ENCODE data around the gene ZBTB22.

The ZBTB22 gene

DNA sequence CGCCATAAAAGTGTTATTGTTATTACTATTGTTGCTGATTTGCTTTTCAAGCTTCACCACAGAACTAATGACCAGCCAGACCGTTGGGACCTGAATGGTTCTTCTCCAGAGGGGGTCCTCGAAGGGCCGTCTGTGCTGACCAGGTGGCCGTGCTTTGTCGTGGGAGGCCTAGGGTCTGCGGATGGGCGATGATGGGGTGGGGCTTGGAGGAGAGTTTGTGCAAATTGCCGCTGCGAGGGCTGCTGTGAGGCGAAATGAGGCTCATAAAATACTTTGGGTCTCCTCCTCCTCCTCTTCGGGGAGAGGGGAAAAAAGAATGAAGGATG lies 6.0 kb upstream of the ZBTB22 start:
- no peak for DNase-seq

DNA sequence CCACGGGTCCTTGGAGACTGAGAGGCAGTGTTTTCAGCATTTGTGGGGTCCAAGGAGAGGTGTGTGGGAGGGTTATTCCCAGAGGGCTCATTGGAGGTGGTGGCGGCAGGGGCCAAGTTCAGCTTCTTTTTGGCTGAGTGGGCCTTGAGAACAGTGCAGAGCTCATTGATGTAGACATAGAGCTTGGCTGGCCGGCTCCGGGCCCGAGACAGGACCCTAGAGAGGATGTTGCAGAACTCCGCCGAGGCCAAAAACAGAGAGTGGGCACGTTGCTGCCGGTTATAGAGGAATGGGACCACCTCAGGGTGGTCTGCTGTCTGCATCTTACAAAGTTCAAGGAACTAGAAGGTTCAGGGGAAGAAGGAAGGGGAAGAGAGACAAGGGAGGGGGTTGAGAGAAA lies 3.7 kb upstream of the ZBTB22 start:
- no peak for DNase-seq

DNA sequence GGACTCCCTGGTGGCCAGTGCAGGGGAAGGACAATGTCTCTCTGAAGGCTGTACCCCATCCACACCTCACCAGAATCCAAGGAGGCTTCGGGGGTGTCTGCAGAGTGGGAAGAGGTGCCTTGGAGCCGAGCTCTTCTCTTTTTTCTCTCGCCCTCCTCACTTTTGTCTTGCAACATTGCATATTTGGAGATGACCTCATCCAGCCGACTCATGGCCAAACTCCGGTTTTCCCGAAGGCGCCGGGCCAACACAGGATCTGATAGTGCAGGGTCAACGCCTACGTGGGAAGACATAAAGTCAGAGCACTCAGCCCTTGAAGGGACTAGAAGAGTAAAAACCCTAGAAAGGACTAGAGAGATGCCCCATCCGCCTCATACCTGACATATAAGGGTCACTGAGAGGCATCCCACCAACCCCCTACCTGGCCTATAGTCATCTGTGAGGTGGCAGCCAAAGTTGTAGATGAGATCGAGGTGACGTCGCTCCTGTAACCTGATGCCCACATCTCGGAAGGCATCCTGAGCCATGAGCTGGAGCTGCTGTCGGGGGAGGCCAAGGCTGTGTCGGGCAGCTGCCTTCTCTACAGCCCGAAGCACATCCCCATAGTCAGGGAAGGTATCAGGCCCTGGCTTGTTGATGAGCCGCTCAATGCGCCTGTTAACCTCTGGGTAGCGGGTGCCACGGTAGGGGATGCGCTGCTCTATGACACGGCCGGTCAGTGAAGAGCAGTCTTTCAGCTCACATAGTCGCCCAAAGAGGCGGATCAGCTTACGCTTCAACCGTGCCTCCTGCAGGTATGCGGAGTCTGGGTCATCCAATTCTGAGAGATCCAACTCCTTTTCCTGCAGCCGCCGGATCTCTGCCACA lies 3.0 kb upstream of the ZBTB22 start:
- peak; percentile 83 for DNase-seq

DNA sequence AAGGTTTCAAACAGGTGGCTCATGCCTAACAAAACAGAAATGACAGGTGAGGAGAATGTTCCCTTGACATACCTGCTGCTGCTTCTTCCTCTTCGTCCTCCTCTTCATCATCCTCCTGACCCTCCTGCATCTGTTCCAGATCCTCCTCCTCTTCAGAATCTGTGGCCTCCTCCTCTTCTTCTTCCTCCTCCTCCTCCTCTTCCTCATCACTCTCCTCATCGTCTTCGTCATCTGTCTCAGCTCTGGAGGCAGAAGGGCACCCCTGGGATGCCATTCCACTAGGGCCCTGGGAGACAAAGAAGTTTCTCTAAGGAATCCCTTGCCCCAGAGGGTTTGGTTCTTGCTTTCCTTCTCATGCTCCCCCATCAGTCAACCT lies 2.4 kb upstream of the ZBTB22 start:
- DNase-seq, result no peak

DNA sequence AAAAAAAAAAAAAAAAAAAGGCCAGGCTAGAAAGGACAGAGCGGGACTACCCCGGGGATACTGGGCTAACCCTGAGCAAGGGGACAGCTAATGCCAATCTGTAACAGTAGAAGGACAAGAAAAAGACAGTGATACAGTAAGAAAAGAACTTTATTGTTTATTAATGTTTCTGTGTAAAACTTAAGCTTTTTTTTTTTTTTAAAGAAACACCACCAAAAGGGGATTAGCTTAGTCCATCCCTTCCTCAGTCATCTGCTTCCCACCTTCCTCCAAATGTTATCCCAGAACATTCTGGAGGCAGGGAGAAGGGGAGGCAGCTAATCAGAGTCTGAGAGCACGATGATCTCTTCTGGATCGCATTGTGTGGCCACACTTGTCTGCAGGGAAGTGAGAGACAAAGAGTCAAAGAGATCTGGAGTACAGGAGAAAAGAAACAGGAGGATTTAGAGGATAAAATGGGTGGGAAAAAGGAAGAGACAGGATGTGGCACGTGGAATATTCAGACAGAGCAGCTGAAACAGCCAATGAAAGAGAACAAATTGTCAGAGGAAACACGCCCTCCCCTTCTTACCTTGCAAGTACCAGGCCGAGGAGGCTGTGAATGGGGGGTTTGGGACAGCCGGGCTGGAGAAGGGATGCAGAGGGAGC lies 1.0 kb upstream of the ZBTB22 start:
- no peak for DNase-seq

DNA sequence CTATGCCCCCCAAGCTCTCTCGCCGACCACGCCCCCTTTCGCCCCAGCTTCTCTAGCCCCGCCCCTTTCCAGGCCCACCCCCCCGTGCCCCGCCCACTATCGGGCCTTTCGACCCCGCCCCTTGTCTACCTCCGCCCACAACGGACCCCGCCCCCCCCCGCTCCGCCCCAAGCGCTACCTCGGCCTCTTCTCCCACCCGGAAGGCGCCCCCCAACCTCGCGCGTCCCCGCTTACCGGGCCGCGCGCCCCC lies 200 bp downstream of the ZBTB22 start:
- DNase-seq, result no peak

DNA sequence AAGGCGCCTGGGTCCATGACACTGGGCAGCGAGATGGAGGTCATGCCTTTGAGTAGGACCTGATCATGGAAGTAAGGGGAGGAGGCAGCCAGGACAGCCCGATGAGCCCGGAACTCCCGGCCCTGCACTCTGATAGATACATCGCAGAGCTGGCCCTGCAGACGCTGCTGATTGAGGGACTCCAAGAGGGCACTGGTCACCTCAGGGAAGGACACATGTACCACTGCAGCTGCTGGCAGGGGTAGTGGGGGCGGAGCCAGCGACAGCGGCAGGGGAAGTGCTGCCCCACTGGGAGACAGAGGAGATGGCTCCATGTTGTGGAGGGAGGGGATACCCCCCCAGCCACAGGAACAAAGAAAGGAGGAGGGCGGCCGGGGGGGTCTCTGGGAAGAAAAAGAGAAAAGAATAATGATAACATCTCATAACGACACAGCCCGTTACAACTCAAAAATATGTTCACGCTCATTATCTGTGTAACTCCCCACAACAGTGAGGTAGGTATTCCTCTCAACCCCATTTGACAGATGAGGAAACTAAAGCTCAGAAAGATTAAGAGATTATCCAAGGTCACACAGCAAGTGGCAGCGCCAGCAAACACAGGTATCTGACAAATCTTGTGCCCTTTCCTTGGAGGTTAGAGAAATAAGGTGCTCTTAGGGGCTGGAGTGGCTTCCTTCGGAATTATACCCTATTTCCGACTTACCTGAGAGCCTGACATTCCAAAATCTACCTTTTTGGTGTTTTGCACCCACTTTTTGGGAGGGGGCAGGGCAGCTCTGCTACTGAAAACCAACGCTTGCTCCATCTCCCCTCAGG lies 733 bp downstream of the ZBTB22 start:
- DNase-seq, result no peak

DNA sequence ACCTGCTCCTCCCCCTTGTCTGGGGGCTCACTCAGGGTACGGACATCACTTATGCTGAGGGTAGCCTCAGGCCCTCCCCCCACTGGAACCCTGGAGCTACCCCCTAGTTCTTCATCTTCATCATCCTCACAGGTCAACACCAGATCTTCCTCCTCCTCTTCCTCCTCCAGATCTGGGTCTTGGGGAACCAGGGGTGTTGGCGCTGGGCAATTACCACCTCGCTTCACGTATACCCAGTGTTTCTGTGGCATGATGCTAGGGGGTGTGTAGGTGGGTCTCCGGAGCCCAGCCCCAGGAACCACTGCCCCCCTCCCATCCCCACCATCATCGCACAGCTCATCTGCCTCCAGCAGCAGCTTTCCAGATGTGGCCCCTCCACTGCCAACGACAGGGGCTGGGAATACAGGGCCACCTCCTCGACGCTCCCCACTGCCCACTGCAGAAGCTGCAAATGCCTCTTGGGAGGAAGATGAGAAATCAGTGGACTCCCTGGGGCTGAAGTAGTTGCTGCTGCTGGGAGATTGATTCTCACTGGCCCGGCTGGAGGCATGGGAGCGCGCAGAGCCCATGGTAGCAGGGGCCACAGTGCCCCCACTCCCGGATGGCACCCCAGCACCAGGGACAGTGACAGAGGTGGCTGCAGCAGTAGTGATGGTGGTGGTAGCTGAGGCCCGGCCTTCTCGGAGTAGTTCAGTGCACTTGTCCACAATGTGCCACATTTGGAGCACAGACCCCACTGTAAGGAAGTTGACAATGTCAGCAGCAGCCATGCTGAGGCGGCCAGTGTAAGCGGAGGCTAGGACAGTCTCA lies 1.5 kb downstream of the ZBTB22 start:
- DNase-seq, result no peak

DNA sequence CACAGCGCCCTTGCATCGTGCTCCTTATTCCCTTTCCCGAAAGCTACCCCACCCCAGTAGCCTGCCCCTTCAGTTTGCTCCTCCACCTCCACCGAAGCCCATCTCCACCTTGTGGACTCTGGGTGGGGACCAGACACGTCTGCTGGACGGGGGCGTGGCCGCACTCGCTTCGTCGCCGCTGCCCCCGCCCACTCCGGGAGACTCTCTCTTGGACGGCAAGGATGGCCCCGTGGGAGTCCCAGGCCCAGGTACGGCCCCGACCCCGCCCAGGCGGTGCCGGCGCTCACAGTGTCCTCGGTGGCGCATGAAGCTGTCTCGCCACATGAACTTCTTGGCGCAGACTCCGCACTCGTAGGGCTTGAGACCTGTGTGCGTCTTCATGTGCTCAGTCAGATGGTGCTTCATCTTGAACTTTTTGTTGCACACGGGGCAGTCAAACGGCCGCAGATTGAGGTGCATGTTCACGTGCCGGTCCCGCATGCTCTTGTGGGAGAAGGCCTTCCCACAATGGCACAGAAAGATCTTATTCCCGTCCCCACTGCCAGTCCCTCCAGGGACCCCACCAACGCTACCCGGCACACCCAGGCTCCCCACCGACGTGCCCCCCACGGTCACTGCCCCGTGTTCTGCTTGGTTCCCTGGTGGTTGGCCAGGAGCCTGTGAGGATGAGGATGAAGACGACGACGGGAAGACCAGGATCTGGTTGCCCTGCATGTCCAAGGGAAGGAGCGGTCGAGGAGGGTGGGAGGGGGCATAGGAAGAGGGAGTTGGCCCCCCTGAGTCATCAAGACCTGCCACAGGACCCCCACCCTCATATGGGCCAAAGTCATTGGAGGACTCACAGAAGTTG lies 2.4 kb downstream of the ZBTB22 start:
- peak; percentile 13 for DNase-seq

DNA sequence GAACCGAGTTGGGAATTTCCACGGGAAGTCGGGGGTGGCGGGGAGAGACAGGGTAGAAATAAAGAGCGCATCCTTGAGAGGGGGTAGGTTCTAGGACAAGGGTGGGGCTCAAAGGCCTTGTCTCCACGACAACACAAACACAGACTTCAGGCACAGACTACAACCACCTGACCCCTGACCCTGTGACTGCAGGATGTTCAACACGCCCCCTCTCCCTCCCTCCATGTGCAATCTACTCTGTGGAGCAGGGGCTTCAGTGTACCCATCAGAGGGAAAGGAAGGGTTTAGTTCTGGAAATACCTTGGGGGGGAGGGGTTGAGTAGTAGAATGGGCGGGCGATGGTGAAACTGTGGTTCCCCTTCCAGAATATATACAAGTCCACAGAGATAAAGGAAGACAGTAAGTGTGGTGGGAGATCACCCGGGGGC lies 3.0 kb downstream of the ZBTB22 start:
- DNase-seq, result peak; percentile 95

DNA sequence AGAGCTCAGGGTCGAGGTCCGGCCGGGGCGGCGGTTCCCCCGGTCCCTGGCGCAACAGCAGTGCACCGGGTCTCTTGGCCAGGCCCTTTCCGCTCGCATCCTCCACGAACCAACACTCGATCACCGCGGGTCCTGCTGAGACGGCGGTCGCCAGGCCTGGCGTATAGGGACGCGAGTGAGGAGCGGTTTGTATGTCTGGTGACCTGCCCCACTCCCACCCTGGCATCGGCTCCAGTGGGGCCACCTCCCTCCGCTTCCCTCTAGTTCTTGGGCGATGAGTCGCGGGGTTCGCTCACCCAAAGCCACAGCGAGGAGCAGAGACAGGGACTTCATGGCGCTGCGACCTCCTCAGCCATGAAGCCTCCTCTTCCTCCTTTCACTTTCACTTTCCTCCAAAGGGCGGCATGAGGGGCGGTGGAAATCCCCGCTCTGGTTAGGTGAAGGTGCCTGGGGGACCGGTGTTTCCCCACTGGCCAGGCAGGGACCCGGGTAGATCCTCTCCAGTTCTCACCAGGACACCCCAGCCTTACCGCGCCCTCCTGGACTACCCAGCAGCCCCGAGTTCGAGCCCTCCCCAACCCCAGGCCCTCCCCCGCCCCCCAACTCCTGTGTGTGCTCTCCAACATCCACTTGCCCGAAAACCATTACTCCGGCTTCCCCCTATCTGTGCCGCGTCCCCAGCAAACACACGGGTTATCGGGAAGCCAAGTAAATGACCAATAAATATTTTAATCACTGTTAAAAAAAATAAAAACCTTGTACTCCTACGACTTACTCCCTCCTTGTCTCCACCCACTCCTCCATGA lies 3.6 kb downstream of the ZBTB22 start, which contains the start of gene TAPBP:
TSS of gene TAPBP (minus strand) at position 370 of the 806 bp plus-strand sequence. CDS start at position 333, 37 bp downstream.
- DNase-seq, result peak; percentile 92

DNA sequence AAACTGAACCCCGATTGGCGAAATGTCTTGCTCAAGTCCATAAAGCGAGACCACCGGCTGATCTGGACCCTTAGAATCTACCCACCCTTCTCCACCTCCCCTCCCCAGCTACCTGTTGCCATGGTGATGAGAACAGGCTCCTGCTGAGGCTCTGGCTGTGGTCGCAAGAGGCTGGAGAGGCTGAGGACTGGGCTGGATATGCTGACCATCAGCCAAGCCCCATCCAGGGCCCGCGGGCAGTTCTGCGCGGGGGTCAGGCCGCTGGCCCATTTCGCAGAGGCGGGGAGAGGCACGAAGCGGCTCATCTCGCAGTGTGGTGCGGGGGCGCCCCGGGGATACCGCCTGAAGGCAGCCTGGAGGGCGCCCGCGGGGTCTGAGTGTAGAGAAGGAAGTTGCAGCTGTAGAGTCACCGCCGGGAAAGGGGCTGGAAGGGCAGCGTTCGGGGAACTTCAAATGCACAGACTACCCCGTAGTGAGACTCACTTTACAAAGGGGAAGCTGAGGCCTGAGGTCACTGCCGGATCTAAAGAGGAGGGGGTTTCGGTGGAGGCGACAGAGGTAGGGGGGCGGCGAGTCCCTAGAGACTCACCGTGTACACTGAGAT lies 4.3 kb downstream of the ZBTB22 start:
- DNase-seq, result peak; percentile 87

DNA sequence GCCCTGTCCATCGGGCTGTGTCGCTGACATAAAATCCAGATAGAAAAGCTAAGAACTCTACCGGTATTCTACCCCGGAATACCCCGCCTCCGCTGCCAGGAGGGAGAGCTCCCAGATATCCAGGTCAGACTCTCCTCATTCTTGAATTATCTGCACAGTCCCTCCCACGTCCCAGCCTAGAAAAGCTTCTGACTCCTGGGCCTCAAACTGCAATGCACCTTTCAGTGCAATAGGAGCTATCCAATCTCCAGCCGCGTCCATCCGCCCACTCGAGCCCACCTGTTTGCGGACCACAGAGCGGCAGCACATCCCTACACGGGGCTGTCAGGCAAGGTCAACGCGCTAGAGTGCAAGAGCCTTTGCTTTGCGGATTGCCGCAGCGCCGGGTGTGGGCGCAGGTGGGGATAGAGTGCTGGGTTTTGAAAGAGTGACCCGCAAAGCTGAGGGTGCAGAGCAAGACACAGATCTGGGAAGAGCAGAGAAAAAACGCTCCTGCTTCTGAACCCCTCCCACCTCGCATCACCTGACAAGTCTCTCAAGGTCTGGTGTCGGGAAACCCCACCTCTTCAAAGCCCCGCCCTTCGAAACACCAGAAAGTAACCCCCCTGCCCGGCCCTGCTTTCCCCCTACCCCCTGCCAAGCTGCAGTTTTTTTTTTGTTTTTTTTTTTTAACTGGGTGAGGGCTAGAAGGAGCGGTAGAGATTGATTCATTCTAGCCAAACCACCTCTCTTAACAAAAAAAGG lies 5.0 kb downstream of the ZBTB22 start:
- DNase-seq, result peak; percentile 68

DNA sequence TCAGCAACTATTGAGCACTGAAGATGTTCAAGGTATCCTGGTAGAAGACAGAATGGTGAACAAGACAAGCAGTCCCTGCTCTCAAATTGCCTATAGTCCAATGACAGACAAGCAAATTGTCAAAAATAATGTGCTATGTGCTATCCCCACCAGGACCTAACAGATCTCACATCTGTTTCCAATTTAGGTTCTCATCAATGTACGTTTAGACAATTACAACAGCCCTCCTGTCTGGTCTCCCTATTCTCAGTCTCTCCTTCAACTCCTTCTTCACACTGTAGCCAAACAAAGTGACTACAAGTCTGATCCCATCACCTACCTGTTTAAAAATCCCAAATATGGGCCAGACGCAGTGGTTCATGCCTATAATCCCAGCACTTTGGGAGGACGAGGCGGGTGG lies 11.2 kb downstream of the ZBTB22 start:
- DNase-seq, result no peak

DNA sequence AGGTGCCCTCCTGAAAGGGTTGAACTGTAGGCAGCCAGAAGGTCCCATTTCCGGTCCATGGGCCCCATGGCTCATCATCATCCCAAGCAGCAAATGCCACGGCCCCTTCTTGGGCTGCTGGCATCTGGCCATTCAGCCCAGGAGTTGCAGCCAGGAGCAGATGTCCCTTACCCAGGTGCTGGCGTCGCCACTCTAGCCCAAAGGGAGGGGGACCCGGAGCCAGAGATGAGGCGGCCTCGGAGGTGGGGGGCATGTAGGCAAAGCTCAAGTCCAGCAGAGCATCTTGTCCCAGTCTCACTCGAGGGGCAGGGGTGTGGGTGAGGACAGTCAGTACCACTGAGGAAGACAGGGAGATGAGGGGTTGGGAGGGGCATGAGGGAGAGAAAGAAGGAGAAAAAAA lies 12.5 kb downstream of the ZBTB22 start:
- no peak for DNase-seq

DNA sequence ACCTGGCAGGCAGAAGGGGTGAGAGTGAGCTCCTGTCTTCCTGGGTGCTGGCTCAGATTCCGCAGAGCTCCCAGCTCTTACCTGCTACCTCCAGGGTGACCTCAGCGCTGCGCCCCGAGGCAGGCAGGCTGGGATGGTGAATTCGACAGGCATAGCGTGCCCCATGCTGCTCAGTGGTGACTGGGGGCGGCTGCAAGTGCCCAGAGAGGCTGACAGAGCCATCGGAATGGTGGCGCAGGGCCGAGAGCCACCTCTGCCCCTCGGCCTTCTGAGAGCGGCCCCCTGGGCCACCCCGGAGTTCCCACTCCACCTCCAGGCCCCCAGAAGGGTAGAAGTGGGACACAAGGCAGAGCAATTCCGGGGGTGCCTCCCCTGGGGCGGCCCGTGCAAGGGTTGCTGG lies 13.3 kb downstream of the ZBTB22 start:
- DNase-seq, result no peak

DNA sequence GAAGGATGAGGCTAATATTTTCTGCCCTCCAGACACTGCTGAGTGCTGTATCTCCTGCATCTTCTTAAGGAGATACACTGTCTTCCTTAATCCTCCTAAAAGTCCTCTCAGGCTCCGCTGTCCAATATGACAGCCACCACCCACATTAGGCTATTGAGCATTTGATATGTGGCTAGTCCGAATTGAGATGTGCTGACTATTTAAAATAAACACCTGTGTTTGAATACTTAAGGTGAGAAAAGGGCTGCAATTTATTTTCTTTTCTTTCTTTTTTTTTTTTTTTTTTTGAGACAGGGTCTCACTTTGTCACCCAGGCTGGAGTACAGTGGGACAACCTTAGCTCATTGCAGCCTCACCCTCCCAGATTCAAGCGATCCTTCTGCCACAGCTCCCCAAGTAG lies 15.7 kb downstream of the ZBTB22 start:
- DNase-seq, result no peak

DNA sequence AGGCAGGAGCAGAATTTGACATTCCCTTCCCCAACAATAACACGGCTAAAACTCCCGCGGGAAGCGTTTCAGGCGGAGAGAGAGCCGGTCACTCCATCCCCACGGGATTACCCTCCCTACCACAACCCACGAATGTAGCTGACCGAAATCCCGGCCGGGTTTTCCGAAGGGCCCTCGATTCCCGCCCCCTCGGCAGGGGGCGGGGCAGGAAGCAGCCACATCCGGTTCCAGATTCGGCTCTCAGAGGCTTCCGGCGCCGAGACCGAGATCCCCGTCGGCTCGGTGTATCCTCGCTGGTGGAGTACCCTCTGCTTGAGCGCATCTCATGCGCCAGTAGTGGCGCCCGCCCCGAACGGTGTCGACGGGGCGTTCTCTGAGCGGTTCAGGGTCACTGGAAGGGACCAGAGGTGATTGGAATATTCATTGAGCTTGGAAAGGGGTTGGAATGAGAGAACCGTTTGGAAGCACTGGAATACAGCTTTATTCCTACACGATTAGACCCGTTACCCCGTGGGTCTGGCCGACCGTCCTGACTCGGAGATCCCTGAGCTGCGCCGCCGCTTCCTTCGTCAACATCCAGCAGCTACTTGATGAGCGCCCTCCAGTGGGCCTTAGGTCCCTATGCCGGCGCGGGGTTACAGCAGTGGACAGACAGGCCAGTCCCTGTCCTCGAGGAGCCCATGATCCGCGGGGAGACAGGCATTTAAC lies 18.2 kb downstream of the ZBTB22 start:
- DNase-seq, result peak; percentile 94

DNA sequence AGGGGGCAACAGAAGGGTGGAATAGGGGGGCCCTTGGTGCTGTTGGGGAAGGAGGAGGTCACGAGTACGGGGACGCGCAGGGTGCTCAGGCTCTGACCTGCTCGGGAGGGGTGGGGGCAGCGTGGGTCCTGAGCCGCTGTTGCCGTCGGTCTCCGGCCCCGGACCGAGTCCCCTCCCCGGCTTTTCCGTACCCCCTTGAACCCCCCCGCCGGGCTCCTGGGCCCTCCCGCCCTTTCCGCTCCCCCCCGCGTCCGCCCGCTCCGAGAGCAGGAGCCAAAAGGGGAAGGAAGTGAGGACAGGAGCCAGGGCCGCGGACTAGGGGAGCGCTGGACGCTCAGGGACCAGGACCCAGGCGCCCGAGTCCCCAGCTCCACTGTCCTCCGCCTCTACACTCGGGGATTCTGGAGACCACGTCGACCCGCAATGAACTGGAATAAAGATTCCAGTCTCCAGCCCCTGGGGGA lies 18.7 kb downstream of the ZBTB22 start, which contains the start of gene RGL2:
TSS of gene RGL2 (minus strand) at position 170 of the 464 bp plus-strand sequence. CDS start 332 bp downstream, outside the sequence.
- peak; percentile 58 for DNase-seq

All from suppressor macrophage treated with lipopolysaccharide for 4 hours (primary cell).